GM18517 (cell line): ENCODE results near the gene TRPV5.

Experiments
- ATAC-seq: cut with Tn5 transposase; IDR thresholded peaks from one replicate; pipeline ENCODE4 v1.9.1; 2021; ENCODE audit warnings: mild to moderate bottlenecking, moderate library complexity; ENCODE audit not compliant: unreplicated experiment

The TRPV5 gene

GRCh38 chr7:142889816-142890215 is 43.7 kb downstream of the TRPV5 start:
- ATAC-seq = no peak

GRCh38 chr7:142887282-142888015 is 46.1 kb downstream of the TRPV5 start:
- no peak for ATAC-seq

- no peak for ATAC-seq
Observed at GRCh38 chr7:142886866-142887265, 46.7 kb downstream of the TRPV5 start.

- no peak for ATAC-seq
Observed at GRCh38 chr7:142885311-142886230, 48.0 kb downstream of the TRPV5 start, which contains the start of gene TRPV6. Gene TRPV6, minus strand, starts transcription at chr7:142885745.

- ATAC-seq = no peak
Observed at GRCh38 chr7:142884286-142884640, 49.3 kb downstream of the TRPV5 start.

GRCh38 chr7:142883571-142884285 is 49.8 kb downstream of the TRPV5 start:
- no peak for ATAC-seq

GRCh38 chr7:142883145-142883544 is 50.4 kb downstream of the TRPV5 start:
- no peak for ATAC-seq

GRCh38 chr7:142882338-142882678 is 51.2 kb downstream of the TRPV5 start:
- ATAC-seq = no peak

- no peak for ATAC-seq
Observed at GRCh38 chr7:142881586-142882337, 51.8 kb downstream of the TRPV5 start.

- peak; percentile 67 for ATAC-seq
Observed at GRCh38 chr7:142880876-142881505, 52.6 kb downstream of the TRPV5 start.

GRCh38 chr7:142879060-142879459 is 54.5 kb downstream of the TRPV5 start:
- no peak for ATAC-seq

- no peak for ATAC-seq
Observed at GRCh38 chr7:142878315-142878714, 55.2 kb downstream of the TRPV5 start.

- no peak for ATAC-seq
Observed at GRCh38 chr7:142876991-142877910, 56.3 kb downstream of the TRPV5 start.

GRCh38 chr7:142876236-142876960 is 57.1 kb downstream of the TRPV5 start:
- no peak for ATAC-seq

- no peak for ATAC-seq
Observed at GRCh38 chr7:142875456-142875855, 58.1 kb downstream of the TRPV5 start.

GRCh38 chr7:142874837-142875236 is 58.7 kb downstream of the TRPV5 start:
- ATAC-seq = no peak

GRCh38 chr7:142874409-142874808 is 59.1 kb downstream of the TRPV5 start:
- no peak for ATAC-seq

- no peak for ATAC-seq
Observed at GRCh38 chr7:142873871-142874270, 59.7 kb downstream of the TRPV5 start.
